ENCODE measurements around the gene PPARA.
"Not testable (repeated sequence)": the region's sequence is repeated elsewhere in the genome, so short reads cannot be mapped to it uniquely, and the experiment has no call there.

- not testable (repeated sequence) for TF ChIP-seq CTCF (conservative IDR thresholded peaks at IDR 0.05; ENCODE audit: low read depth in 2 of 2); POLR2AphosphoS5 (IDR thresholded peaks at IDR 0.05; ENCODE audit: low read depth); EZH2 (IDR thresholded peaks at IDR 0.05; ENCODE audit: low read depth, unreplicated experiment); REST (IDR thresholded peaks at IDR 0.05; ENCODE audit: unreplicated experiment); JUNB (IDR thresholded peaks at IDR 0.05; ENCODE audit: unreplicated experiment); EZH2phosphoT487 (IDR thresholded peaks at IDR 0.05; ENCODE audit: unreplicated experiment); CREB1 (CRISPR knock-in tag; IDR thresholded peaks at IDR 0.05; ENCODE audit: low read depth); ZNF331 (CRISPR knock-in tag; IDR thresholded peaks at IDR 0.05; ENCODE audit: low read depth); STAT1 (IDR thresholded peaks at IDR 0.05; ENCODE audit: unreplicated experiment); ETS1 (IDR thresholded peaks at IDR 0.05); ZNF114 (CRISPR knock-in tag; IDR thresholded peaks at IDR 0.05); NANOG (IDR thresholded peaks at IDR 0.05; ENCODE audit: borderline replicate concordance); ZNF462 (CRISPR knock-in tag; IDR thresholded peaks at IDR 0.05)
These were observed 18.0 kb upstream of the PPARA start for GRCh38 chr22:46132193-46132829.

All from GM23338 (cell line).